Left lobe of liver (tissue), 2 donors: Measurements from ENCODE around the gene TULP4. TPM values are rescaled to one million over a fixed set of nuclear protein-coding genes. Genes with fewer than 3 reads are reported as not detected.
"Not testable (repeated sequence)": the region's sequence is repeated elsewhere in the genome, so short reads cannot be mapped to it uniquely, and the experiment has no call there.

Source experiments
- ATAC-seq: fragments of 200-7000 bp; cut with Tn5 transposase; one replicate; pipeline ENCODE4 v1.9.1; 2020; ENCODE audit warnings: mild to moderate bottlenecking, moderate library complexity
- DNase-seq: peaks from one replicate; pipeline ENCODE4 v3.0.0-alpha.2; 2020; ENCODE audit warnings: low spot score
- total RNA-seq: library from RNA; stranded (reverse); gene quantifications from one replicate; pipeline ENCODE4 v1.2.1, GENCODE V29; 2021
- donor health status: DM: no; HTN: no; CAD: no; lungs with moderate emphysema.
- donor health status: DM: no; HTN: yes; CAD: no.

TULP4 gene
- total RNA-seq, 1 donor from 2014 or later: 27.1 TPM

DNA sequence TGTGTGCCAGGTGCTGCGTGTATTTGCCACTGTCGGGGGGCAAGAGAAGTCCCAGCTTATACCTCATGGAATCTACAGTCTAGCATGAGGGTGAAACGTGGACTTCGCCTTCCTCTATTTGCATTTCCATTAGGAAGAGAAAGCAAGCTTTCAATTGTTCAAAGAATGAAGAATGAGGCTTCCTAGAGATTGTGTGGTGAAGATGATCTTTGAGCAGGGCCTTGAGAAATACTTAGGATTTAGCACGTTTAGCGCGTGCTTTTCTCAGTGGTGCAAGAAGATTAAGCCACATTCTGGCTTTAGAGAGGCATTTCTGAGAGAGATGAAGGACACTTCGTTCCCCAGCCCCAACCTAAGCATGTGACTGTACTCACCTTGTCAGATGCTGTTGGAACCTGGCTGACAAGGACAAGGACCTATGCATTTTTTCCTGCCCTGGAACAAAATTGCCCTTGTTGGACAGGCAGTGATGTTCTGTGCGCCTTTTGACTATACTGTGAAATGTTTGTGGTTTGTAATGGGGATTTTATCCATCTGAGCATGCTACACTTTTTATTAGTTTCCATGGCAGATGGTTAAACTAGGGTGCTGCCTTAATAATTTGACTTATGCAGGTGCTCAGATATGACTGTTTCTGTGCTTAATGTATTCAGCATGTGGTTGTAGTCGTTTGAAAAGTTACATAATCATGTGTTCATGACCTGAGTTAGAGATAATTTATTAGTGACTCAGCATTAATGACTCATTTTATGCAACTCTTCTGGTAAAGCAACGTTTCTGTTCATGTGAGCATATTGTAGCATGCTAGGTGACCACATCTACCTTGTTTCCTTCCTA is 10.7 kb downstream of the TULP4 start:
- no peak for DNase-seq
- ATAC-seq: peak; percentile 79

DNA sequence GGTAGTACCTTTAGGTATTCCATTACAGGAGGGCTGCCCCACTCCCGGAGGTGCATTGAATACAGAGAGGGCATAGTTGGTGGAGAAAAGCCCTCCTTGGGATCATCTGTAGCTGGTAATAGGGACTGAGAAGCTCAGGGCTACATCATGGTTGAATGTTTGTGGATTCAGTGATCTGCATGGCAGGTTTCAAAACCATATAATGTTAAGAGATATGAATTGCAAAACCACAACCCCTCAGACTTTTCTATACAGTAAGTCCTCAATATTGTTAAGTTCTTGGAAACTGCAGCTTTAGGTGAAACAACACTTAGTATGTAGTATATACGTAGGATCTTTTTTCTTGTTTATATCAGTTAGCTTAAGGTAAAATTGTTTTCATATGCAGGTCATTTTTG is 11.3 kb downstream of the TULP4 start:
- ATAC-seq: no peak
- no peak for DNase-seq

DNA sequence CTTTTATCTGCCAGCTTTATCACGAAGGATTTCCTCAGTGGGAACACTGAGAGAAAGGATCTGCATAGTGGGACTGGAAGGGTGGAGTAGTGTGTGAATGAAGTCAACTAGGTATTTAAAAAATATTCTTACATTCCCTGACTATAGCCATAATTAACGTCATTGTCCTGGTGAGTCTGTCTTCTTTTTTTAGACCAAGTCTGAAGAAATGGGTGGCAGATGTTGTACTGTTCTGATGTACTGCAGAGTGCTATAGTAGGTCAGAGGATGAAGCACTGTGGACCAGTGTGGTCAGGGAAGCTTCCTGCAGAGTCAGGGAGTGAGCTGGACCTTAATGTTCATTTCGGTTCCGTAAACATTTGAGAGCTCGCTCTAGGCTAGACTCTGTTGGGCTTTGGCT is 11.9 kb downstream of the TULP4 start:
- ATAC-seq: no peak
- no peak for DNase-seq

DNA sequence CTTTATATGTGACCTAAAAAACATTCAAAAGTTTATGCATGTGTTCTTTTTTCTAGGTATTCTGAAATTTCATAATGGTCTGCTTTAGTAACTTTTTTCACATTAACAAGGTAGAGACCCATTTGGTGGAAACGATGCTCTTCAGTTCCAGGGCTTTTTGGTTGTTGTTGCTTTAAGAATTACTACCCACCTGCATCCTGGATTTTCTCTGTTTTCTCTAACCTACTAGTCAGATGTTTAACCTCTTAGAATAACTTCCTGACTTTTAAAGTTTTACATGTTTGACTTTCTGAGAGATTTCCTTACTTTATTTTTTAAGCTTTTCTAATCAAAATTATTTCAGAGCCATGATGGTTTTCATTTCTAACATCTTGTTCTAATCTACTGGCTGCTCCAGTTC is 14.9 kb downstream of the TULP4 start:
- ATAC-seq: no peak

DNA sequence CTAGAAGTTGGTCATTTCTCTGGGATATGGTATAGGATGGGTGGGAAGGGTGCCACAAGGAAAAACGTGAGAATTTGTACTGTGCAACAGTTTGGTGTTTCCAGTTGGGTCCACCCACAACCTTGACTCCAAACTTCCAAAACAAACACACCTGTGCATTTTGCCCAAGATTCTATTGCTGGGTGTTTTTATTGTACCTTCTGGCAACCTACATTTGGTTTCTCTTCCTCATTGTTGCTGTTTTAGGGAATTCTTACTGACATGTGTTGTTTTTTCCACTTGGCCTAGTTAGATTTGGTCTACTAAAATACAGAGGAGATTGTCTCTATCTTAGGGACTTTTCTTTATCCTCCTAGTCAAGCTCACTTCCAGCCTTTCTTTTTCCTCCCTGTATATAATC is 16.7 kb downstream of the TULP4 start:
- DNase-seq: no peak

More for the DNA sequence above, 14.9 kb downstream of the TULP4 start:
- DNase-seq: no peak

DNA sequence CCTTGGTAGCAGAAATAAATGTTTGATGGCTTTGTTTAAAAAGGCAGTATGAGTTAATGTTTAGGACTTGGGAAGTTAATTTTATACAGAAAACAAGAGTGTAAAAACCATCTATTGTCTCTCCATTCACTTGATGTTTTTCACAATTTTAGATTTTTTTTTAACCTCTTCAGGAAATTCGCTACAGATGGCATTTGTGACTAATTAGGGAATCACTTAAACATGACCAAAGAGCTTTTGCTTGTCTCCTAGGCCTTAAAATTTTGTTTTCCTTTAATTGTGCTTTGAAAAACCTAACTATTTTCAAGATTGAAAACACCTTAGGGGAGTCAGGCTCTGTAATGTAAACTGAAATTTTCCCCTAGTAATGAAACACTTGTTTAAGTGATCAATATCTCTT is 17.3 kb downstream of the TULP4 start:
- no peak for DNase-seq
- no peak for ATAC-seq

More for the DNA sequence above, 16.7 kb downstream of the TULP4 start:
- no peak for ATAC-seq

DNA sequence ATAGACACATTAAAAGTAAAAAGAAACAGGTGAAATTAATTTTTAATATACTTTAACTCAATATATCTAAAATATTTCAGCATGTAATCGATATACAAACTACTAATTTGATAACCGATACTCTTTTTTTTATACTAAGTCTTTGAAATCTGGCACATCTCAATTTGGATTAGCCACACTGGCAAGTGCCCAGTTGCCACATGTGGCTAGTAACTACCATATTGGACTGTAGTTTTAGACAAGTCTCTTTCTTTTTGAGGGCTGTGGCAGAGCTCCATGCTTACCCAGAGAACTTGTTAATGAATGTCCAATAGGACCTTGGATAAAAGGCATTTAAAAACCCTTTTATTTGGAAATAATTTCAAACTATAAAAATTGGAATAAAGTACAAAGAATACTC is 17.8 kb downstream of the TULP4 start:
- no peak for ATAC-seq
- DNase-seq: no peak

DNA sequence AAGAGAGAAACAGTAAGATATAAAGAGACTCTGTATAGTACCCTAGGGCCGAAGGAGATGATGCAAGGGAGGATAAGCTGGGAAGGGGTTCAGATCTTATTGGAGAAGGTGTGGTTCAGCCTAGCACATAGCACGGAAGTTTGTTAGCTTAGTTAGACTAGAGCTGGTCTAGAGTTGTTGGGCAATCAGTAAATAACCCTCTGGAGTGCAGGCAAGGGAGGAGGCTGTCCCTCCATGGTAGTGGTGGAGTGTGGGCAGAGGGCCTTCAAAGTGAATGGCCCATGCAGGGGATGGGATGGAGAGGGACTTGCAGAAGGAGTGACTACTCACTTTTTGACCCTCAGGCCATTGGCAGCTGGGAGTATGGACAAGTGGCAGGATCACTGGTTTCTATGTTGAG is 20.0 kb downstream of the TULP4 start:
- ATAC-seq: peak; percentile 79

DNA sequence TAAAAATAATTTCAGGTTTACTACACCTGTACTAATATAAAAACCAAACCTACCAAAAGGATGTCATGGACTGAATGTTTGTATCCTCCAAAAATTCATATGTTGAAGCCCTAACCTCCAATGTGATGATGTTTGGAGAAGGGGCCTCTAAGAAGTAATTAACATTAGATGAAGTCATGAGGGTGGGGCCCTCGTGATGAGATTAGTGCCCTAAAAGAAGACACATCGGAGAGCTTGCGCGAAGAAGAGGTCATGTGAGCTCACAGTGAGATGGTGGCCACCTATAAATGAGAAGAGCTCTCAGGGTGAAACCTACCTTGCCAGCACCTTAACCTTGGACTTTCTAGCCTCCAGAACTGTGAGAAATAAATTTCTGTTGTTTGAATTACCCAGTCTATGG is 20.8 kb downstream of the TULP4 start:
- DNase-seq (no peak), ATAC-seq (no peak)

More for the DNA sequence above, 20.0 kb downstream of the TULP4 start:
- no peak for DNase-seq

DNA sequence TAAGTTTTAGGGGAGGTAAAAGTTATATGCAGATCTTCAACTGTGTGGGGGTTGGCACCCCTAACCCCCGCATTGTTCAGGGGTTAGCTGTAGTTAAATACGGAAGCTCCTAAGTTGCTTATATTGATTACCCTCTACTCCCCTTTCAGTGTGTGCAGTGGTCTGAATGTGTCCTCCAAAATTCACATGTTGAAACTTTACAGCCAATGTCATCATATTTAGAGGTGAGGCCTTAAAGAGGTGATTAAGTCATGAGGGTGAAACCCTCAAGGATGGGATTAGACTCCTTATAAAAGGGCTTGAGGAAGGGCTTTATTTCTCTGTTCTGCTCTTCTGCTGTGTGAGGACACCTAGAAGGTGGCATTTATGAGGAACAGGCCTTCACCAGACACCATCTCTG is 22.3 kb downstream of the TULP4 start:
- no peak for DNase-seq
- ATAC-seq: no peak

DNA sequence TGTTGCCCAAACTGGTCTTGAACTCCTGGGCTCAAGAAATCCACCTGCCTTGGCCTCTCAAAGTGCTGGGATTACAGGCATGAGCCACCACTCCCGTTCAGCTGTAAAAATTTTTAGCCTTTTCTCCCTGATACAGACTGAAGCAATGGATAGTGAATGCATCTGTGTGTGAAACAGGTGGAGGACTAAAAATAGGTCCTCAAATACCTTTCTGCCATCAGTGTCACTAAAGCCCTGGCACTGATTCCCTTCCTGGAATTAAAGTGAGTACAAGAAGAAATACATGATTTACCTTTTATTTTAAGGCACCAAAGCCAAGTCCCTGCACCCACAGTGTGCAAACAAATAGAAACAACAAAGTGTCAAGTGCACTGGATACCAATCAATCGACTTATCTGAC is 25.1 kb downstream of the TULP4 start:
- DNase-seq (no peak), ATAC-seq (no peak)

DNA sequence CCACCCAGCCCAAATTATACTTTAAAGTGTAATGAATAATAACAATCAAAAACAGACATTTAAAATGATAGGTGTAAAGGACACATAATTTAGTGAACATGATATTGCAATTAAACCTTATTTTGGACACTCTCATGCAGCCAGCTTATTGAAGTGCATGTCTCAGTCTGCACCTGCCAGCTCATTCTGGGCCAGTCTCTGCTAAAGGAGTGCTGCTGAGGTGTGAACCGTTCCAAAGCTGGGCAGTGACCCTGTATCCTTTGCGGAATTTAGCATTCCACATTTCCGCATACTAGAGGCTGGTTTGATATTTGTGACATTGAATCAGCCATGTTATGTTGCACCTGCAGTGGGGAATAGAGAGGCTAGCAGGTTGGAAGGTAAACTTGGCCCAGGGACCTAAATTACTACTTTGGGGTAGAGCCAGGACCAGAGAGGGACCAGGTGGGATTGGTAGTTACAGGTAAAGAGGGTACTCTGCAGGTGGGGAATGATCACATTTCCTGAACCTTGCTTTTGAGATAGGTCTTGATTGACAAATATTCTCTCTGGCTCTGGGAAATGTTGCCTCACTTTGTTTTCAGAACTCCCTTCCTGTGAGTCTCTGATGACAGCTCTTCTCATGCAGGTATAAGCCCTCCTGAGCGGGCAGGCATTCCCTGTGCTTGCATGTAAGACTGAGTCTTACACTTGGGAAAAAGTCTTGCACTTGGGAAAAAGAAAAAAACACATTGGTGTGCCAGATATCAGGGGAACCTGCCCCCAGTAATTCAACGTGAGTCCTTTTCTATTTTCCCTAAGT is 26.2 kb downstream of the TULP4 start:
- ATAC-seq: no peak

DNA sequence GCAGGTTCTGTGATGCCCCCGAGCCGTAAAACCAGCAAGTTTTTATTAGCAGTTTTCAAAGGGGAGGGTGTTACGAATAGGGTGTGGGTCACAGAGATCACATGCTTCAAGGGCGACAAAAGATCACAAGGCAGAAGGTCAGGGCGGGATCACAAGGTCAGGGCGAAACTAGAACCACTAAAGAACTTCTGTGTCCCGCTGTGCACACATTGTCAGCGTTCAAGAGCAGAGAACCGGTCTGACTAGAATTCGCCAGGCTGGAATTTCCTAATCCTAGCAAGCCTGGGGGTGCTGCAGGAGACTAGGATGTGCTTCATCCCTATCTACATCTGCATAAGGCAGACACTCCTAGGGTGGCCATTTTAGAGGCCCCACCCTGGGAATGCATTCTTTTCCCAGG is 26.9 kb downstream of the TULP4 start:
- not testable (repeated sequence) for DNase-seq, ATAC-seq

More for the DNA sequence above, 26.2 kb downstream of the TULP4 start:
- no peak for DNase-seq

DNA sequence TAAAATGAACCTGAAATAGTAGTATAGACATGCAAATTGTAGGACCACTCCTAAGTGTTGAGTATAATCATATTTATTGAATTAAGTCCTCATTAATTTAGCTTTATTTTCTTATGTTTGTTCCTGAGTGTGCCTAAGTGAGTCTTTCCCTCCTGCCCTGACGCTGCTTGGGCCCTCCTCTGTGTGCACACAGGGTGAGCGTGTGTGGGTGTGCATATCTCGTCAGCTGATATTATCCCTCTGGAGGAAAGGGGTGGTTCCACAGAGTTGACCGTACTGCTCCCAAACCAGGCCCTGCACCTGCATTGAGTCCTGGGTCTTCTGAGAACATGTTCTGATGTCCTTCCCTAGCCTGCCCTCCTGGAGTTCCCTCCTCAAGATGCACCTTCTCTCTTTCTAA is 28.0 kb downstream of the TULP4 start:
- no peak for ATAC-seq
- no peak for DNase-seq

DNA sequence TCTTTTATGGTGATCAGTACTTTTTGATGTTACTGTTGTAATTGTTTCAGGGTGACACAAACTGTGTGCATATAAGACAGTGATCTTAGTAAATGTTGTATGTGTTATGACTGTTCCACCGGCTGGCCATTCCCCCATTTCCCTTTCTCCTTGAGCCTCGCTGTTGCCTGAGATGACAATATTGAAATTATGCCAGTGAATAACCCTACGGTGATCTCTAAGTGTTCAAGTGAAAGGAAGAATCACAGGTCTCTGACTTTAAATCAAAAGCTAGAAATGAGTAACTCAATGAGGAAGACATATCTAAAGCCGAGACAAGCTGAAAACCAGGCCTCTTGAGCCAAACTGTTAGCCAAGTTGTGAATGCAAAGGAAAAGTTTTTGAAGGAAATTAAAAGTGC is 32.3 kb downstream of the TULP4 start:
- DNase-seq: no peak
- no peak for ATAC-seq

DNA sequence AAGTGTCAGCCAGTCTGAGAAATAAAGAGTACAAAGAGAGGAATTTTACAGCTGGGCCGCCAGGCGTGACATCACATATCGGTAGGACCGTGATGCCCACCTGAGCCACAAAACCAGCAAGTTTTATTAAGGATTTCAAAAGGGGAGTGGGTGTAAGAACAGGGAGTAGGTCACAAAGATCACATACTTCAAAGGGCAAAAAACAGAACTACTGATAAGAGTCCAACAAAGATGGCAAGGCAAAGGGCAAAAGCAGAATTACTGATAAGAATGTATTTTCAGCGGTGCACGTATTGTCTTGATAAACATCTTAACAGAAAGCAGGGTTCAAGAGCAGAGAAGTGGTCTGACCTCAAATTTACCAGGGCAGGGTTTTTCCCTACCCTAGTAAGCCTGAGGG is 33.2 kb downstream of the TULP4 start:
- not testable (repeated sequence) for ATAC-seq, DNase-seq

DNA sequence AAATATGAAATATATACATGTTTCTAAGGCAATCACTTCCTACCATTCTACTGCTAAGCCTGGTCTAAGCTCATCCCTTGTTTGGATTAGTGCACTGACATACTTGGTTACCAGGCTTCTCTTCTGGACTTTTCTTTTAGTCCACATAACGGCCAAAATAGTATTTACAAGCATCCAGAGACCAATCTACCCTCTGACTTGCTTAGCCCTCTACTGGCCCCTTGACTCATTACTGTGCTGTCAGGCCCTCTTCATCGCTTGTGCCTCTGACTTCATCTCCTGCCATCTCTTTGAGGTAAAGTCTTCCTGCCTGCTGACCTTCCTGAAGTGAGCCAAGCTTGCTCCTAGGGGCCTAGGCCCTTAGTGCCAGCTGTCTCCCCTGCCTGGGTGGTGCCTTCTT is 35.1 kb downstream of the TULP4 start:
- no peak for ATAC-seq
- no peak for DNase-seq

DNA sequence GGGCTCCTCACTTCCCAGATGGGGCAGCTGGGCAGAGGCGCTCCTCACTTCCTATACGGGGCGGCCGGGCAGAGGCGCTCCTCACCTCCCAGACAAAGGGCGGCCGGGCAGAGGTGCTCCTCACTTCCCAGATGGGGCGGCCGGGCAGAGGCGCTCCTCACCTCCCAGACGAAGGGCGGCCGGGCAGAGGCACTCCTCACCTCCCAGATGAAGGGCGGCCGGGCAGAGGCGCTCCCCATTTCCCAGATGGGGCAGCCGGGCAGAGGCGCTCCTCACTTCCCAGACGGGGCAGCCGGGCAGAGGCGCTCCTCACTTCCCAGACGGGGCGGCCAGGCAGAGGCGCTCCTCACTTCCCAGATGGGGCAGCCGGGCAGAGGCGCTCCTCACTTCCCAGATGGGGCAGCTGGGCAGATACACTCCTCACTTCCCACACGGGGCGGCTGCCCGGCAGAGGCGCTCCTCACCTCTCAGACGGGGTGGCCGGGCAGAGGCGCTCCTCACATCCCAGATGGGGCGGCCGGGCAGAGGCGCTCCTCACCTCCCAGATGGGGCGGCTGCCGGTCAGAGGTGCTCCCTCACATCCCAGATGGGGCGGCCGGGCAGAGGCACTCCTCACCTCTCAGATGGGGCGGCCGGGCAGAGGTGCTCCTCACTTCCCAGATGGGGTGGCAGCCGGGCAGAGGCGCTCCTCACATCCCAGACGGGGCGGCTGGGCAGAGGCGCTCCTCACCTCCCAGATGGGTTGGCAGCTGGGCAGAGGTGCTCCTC is 36.7 kb downstream of the TULP4 start:
- not testable (repeated sequence) for ATAC-seq, DNase-seq

DNA sequence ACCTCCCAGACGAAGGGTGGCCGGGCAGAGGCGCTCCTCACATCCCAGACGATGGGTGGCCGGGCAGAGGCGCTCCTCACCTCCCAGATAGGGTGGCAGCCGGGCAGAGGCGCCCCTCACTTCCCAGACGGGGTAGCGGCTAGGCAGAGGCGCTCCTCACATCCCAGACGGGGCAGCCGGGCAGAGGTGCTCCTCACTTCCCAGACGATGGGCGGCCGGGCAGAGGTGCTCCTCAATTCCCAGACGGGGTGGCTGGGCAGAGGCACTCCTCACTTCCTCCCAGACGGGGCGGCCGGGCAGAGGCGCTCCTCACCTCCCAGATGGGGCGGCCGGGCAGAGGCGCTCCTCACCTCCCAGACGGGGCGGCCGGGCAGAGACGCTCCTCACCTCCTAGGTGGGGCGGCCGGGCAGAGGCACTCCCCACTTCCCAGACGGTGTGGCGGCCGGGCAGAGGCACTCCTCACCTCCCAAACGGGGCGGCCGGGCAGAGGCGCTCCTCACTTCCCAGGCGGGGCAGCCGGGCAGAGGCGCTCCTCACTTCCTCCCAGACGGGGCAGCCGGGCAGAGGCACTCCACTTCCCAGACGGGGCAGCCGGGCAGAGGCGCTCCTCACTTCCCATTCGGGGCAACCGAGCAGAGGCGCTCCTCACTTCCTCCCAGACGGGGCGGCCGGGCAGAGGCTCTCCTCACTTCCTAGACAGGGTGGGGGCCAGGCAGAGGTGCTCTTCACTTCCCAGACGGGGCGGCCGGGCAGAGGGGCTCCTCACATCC is 37.4 kb downstream of the TULP4 start:
- ATAC-seq, DNase-seq: not testable (repeated sequence)

DNA sequence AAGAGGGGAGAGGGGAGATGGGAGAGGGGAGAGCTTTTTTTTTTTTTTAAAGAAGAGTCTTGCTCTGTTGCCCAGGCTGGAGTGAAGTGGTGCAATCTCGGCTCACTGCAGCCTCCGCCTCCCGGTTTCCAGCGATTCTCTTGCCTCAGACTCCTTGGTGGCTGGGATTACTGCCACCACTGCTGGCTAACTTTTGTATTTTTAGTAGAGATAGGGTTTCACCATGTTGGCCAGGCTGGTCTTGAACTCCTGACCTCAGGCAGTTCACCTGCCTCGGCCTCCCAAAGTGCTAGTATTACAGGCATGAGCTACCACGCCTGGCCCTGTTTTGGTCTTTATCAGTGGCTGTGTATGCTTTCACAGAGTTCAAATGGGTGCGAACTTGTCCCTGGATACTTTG is 38.5 kb downstream of the TULP4 start:
- DNase-seq, ATAC-seq: not testable (repeated sequence)
